Activated CD4-positive, alpha-beta T cell treated with anti-CD3 and anti-CD28 coated beads, Interleukin-10, Interleukin-2, amounts not matched to agents 100 ng/mL and 50 ng/mL, durations not matched to agents 16 hours and 8 hours (primary cell): ENCODE measurements around the gene ABCB11.
"Not testable (repeated sequence)": the region's sequence is repeated elsewhere in the genome, so short reads cannot be mapped to it uniquely, and the experiment has no call there.

ENCODE experiments used
- DNase-seq: peaks from one replicate; pipeline ENCODE4 v3.0.0-alpha.2; 2020

The ABCB11 gene

DNA sequence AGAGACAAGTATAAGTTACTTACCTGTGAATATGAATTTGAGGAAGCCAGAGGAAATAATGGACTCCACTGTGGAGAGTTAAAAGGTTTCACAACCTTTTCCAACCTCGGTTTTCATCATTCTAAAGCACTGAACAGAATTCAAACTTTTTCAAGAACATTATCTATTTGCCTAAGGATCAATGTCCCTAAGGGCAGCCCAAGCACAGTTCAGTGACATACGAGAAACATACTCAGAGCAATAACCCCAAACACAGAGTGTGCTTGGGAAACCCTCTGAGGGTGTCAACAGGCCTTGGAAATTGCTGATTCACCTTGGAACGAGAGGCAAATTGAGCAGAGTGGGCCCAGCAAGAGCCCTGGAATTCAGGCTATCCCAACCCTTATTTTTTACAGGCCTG lies at the start of gene ABCB11:
ABCB11 (minus strand) TSS at position 123 of the 400 bp plus-strand sequence. CDS start 13,199 bp downstream, outside the sequence.
- no peak for DNase-seq

DNA sequence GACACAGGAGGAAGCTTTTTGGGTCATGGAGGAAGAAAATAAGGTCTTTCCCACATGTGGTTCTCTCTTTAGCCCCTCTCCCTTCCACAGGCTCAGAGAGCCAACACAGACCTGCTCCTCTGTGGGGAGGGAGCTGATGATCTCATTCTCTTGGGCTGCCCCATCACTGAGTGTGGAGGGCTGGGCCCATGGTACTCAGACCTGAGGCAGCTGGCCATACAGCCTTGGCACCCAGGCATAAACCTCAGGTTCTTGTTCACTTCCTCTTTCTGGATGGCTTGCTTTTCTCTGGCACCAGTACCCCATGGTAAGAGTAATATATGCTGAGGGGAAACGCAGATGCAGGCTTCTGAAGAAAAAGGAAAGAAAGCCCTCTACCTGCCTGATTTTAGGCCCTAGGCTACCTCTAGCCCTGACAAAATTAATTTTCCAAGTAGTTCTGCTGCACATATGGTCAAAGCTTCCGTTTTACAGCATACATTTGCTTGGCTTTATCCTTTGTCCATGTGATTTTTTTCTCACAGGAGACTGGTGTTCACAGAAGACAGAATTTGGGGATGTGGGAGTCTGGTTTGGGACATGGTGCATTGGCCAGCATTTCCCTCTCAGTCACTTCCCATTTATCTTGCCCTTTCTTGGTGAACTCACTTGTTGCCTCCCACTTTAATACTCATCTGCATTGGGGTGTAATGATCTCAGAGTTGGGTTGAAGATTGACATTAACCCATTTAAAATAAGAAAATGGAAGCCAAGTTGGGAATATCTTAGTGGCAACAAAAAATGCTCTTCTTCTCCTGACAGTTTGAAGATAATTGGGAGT lies 49.3 kb upstream of the ABCB11 start:
- no peak for DNase-seq

DNA sequence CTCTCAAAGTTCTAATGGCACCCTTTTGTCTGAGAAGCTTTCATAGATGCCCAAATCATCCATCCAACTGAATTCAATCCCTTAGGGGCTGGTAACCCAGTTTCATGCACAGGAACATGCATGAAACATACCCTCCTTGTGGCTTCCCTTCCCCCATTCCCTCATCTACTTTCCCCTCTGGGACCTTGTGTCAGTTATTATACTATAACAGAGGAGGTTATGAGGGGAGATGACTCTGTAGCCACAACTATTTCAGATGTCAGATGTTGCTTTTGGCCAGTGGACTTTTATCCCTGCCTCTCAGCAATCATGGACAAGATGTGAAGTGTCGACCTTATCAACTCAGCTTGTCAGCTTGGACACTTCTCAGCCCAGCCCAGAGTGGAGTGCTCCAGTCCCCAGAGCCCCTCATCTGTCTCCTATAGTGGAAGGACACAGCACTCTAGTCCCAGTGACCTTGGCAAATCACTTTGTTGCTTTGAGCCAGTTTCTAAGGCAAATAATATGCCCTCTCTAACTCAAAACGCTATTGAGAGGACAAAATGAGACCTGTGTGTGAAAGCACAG lies 46.6 kb upstream of the ABCB11 start:
- no peak for DNase-seq

DNA sequence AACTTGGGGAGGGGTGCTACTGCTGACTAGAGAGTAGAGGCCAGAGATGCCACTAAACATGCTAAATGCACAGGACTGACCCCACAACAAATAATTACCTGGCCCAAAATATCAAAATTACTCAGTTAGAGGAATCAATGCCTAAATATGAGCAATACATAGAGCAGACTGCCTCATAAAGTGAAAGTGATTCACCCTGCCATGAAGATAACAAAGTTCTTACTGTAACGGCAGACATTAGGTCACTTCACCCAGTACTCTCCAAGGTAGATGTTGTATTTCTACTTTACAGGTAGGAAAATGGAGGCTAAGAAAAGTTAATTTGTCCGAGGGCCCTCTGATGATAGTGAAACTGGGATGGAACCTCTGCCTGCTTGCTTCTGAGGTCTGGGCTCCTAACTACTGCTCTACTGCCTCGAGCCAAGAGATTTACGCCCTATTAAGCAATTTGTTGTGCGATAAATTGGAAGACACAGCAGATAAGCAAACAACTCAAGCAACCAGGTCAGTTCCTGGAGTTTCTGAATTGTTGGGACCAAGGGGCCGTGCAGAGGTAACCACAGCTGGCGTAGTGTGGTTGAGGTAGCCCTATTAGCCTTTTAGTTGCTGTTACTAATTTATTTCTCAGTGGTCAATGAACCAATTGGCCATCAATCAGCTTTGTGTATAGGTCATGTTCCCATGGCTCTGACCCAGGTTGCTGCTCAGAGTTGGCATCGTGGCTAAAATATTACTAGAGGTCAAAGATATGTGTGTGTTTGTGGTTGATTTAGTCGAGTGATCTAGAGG lies 43.0 kb upstream of the ABCB11 start:
- DNase-seq: peak; percentile 65

DNA sequence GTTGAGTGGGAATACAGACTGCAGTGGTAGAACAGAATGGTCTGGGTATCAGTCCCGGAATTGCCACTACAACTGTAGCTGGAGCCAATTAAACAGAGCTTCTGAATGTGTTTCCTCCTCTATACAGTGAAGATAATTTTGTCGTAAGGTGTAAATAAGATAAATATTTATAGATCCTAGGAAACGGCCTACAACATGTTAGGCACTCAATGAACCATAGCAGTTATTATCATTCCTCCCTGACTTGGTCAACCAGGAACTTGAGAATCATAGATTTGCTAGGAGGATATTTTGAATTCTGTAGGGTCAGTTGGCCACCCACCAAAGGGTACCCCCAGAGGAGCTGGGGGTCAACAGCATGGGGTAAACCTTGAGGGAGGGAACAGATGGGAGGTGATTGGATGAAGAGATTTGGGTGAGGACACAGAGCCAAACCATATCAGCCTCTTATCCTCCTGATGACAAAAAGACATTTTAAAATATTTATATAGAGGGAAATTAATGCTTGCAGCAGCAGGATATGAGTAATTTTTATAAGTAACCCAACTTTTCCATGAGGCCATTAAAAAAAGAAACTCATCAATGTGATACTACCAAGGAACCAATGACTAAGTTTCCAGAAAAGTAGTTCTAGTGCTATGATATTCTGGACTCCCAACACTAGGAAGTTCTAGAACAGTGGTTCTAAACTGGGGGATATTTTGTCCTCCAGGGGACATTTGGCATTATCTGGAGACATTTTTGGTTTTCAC lies 42.3 kb upstream of the ABCB11 start:
- no peak for DNase-seq

DNA sequence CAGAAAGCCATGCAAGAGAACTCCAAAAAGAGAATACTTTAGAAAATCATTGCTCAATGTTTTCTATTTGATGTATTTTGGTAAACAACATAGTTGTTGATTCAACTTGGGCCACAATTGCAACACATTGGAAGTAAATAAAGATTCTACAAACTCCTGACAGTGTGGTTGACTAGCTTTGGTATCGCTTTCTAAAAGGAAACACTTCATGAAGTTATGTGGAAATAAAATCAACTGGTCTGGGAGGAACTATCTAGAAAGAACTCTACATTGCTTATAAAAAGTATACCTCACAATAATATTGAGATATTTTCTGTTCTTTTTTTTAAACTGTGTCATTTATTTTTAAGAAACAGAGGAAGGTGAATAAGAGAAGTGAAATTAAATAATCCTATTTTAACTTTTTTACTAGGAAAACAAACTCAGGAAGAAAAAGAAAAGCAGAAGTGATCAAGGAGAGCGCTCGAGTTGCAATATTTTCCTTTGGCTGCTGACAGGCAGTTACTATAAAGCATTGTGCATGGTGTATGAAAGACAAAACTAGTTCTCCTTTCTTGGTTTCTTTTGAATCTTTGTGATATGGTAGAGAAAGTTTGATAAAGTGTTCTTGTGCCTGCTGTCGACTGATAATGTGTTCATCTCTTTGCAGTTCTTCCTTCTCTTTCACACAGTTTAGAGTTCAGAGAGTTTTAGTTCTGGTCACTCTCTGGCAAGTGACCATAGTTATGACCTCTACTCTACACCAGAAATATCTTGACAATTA lies 41.2 kb upstream of the ABCB11 start:
- peak; percentile 38 for DNase-seq

DNA sequence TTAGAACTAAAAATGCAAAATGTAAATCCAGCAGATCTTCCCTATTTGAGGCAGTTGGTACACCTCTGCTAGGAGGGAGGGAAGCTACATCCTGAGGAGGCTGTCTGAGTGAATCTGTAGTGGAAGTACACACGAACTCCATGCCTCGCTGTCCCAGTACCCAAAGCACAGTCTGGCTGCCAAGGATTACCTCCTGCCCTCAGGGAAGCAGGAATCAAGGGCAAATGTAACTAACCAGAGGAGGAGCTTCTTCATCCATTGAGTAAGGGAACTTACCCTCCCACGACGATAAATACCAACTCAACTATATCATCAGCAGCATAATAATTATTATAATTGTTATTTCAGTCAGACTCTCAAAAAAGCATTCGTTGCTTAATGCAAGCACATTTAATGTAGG lies 40.3 kb upstream of the ABCB11 start:
- DNase-seq: no peak

DNA sequence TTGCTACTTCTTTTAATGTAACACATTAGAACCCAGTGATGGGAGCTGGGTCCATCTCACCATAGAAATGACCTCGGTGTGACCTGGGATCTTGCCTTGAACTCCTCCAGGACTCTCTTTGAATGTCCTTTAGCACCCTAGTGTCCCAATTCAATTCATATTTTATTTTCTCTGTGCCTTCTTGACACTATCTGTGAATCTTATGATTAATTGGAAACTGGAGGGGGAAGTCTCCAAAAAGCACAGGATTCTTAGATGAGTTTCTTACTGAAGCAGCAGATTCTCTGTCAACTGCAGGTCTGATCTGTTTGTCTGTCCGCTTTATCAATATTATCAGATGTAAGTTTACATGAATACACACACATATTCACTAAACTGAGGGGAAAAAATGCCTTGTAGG lies 38.7 kb upstream of the ABCB11 start:
- DNase-seq: no peak

DNA sequence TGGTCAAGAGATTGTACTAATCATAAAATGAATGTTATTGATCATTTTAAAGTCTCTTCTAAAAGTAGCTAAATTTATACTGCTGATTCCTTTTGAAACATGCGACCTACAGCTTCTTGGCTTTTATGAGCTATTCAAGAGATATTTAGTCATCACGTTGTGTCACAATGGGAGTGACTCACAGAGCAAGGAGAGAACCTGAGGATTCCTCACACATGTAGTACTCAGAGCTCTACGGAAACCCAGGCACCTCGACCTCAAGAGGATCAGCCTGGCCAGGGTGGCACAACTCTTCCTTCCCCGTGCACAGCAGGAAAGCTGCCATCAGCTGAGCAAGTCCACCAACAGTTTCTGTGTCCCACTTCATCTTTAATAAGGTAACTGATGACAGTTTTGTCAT lies 38.2 kb upstream of the ABCB11 start, which contains the start of gene DHRS9:
DHRS9 (plus strand) TSS at position 223 of the 400 bp plus-strand sequence. CDS start 12,019 bp downstream, outside the sequence.
- peak; percentile 69 for DNase-seq

DNA sequence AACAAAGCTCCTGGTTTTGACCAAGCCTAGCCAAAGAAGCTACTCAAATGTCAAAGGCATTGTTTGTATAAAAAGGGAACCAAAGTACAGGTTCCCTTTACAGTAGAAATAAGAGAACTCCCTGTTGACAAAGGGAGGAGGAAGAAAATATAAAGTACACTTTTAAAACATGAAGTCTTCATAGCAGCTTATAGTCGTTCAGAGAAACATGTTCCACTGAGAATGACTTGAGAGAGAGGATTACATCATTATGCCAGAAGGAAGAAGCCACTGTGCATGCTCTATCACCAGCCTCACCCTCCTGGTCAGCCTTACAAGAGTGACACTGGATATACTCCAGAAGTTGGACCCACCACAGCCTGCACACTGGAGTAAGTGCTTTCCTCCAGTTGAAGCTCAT lies 35.8 kb upstream of the ABCB11 start:
- DNase-seq: no peak

DNA sequence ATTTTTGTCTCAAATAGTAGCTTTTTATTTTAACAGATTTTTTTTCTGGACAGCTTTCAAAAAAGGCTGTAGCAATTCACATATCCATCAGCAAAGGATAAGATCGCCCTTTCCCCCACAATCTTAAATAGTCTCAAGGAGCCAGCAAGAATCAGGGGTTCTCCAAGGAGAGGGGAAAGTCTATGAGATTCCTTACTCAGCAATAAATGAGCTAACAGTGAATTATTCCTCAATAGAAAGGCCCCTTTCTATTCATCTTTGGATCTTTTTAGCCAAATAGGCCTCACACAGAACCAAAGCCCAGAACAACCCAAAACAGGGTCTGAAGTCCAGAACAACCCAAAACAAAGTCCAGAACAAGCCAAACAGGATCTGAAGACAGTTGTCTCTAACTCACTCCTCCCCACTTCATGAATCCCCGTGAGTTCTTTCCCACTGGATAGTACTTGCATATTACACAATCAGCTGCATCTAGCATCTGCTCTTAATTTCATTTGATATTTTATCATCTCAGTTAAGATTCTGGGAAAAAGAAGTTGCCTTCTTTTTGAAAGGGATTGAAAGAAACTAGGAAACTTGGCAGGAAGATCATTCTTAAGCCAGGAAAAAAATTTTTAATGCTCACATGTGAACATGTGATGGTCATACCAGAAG lies 34.9 kb upstream of the ABCB11 start:
- DNase-seq: no peak

DNA sequence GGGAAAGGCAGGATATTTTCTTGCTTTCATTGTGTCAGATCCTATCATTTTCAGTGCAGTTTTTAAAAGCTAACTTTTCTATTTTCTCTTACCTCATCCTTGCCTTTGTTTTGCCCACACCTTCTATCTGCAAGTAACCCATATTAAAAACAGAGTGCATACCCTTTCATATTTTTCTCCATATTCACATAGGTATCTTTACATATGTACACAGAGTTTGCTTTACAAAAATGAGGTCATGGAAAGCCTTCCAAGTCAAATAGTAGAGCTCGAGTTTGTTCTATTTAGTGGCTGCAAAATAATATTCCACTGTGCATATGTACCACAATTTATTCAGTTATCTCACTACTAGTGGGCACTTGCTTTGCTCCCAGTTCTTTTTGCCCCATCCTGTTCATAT lies 34.3 kb upstream of the ABCB11 start:
- DNase-seq: no peak

DNA sequence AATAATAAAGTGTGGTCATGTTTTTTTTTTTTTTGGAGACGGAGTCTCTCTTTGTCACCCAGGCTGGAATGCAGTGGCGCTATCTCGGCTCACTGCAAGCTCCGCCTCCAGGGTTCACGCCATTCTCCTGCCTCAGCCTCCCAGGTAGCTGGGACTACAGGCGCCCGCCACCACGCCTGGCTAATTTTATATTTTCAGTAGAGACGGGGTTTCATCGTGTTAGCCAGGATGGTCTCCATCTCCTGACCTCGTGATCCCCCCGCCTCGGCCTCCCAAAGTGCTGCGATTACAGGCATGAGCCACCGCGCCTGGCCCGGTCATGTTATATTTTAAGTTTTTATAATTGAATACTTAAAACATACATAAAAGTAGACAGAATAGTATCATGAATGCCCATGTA lies 33.1 kb upstream of the ABCB11 start:
- DNase-seq: not testable (repeated sequence)

DNA sequence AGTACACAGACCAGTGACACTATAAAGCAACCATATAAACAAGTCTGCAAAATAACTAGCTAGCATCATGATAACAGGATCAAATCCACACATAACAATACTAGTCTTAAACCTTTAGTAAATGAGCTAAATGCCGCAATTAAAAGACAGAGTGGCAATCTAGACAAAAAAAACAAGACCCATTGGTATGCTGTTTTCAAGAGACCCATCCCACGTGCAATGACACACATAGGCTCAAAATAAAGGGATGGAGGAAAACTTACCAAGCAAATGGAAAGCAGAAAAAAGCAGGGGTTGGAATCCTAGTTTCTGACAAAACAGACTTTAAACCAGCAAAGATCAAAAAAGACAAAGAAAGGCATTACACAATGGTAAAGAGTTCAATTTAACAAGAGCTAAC lies 23.5 kb upstream of the ABCB11 start:
- not testable (repeated sequence) for DNase-seq

DNA sequence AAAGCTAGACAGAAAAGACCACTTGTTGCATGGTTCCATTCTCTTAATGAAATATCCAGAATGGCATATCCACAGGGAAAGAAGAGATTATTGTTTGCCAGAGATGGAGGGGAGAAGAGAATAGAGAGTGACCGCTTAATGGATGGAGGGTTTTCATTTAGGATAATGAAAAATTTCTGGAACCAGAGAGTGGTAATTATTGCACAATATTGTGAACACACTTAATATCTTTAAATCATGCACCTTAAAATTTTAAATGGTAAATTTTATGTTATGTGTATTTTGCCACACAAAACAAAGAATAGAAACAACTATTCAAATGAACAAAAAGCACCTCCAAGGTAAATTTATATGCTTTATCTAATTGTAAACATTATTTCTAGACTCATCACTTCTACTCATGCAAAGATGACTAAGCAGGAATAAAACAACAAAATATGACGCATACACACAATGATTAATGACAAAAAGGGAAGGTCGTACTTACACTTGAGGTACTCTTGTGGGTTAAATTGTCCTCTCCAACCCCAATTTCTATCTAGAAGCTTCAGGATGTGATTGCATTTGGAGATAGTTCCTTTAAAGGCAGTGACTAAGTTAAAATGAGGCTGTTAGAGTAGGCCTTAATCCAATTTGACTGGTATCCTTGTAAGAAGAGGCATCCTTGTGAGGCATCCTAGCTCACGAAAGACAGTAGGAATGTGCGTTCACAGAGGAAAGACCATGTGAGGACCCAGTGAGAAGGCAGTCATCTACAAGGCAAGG lies 19.5 kb upstream of the ABCB11 start:
- DNase-seq: no peak

DNA sequence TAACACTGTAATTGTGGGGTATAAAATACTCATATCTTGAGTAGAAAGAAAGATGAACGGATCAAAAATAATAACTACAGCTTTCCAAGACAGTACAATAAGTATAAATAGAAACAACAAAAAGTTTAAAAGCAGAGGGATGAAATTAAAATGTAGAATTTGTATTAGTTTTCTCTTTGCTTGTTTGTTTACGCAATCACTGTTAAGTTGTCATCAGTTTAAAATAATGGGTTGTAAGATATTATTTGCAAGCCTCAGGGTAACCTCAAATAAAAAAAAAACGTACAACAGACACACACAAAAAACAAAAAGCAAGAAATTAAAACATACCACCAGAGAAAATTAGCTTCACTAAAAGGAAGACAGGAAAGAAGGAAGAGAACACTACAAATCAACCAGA lies 18.0 kb upstream of the ABCB11 start:
- no peak for DNase-seq

DNA sequence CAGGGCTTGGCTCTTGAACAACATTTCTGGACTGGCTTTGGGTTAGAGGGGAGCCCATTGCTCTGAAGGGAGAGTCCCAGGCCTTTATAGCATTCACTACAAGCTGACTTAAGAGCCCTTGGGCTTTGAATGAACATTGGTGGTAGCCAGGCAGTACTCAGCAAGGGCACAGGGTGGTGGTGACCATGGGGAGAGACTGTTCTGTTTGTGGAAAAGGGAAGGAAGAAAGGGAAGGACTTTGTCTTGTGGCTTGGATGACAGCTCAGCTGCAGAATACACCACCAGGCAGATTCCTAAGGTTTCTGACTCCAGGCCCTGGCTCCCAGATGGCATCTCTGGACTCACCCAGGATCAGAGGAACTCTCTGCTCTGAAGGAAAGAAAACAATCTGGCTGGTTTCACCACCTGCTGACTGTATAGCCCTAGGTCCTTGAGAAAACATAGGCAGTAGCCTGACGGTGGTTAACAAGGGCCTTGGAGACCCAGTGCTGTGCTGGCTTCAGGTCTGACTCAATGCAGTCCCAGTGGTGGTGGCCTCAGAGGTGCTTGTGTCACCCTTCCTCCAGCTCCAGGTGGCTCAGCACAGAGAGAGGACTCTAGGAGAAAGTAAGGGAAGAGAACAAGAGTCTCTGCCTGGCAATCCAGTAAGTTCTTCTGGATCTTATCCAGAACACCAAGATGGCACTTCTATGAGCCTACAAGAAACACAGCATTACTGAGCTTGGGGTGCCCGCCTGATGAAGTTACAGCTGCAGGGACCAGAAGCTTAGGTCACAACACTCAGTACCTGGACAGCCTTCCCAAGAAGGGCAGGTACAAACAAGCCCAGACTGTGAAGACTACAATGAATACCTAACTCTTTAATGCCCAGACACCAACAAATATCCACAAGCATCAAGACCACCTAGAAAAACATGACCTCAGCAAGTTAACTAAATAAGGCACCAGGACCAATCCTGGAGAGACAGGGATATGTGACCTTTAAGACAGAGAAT lies 16.4 kb upstream of the ABCB11 start:
- no peak for DNase-seq

DNA sequence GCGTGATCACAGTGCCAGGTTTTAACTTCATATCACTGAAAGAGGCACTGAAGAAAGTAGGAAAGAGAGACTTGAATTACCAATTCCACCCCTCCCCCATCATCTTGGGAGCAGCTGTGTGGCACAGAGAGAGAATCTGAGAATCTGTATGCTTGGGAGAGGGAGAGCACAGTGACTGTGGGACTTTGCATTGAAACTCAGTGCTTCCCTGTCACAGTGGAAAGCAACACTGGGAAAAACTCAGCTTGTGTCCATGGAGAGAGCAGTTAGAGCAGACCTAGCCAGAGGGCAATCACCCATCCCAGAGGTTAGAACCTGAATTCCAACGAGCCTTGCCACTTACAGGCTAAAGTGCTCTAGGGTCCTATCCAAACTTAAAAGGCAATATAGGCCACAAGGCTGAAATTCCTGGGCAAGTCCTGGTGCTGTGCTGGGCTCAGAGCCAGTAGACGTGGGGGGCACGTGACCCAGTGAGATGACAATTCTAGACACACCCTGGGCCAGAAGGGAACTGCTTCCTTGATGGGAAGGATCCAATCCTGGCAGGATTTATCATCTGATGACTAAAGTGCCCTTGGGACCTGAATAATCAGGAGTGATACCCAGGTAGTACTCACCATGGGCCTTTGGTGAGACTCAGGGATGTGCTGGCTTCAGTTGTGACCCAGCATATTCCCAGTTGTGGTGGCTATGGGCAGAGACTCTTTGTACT lies 15.5 kb upstream of the ABCB11 start:
- no peak for DNase-seq

DNA sequence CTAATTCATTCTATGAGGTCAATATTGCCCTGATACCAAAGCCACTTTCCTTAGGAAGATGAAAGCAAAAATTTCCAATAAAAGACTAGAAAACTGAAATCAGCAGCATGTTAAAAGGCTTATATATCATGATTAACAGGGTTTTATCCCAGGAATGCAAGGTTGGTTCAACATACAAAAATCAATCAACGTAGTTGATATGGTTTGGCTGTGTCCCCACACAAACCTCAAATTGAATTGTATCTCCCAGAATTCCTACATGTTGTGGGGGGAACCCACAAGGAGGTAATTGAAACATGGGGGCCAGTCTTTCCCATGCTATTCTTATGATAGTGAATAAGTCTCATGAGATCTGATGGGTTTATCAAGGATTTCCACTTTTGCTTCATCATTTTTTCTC lies 11.7 kb upstream of the ABCB11 start:
- no peak for DNase-seq
